HG02678 (cell line): ENCODE data around the gene RPL36A.

Experiments used
- ATAC-seq: cut with Tn5 transposase; IDR thresholded peaks from one replicate; pipeline ENCODE4 v1.9.1; 2021; ENCODE audit warnings: mild to moderate bottlenecking, moderate library complexity; ENCODE audit not compliant: unreplicated experiment

The RPL36A gene

DNA sequence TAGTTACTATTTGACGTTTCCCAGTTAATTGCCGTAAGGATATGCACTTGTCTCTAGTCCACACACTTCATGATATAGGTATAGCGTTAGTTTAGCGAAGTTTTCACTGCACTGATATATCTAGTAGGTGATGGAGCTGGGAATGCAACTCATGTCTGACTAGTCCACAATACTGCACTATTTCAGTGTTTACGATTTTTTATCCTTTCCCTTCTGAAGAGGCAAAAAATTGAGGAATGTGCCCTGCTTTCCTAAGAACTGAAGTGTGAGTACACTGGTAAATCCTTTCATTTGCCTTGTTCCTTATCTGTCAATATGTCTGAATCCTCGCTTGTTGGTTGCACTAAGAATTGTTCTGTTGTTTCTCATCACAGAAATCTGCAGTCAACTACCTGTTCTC, 1.0 kb downstream of the RPL36A start:
- ATAC-seq, result no peak

GRCh38 chrX:101393530-101394305, 2.9 kb downstream of the RPL36A start:
- ATAC-seq, result no peak

DNA sequence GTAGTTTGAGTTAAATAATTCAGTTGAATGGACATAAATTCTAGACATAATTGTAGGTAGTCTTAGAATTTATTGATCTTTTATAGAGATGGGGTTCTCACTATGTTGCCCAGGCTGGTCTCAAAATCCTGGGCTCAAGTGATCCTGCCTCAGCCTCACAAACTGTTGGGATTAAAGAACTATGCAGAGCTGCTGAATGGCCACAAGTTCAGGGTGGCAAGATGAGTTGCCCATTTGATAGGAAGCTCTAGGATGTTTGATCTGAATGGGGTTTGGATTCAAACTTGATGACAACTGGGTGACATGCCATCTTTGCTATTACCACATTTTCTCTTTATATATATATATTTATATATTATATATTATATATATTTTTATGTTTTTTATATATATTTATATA, 3.6 kb downstream of the RPL36A start:
- ATAC-seq, result no peak

DNA sequence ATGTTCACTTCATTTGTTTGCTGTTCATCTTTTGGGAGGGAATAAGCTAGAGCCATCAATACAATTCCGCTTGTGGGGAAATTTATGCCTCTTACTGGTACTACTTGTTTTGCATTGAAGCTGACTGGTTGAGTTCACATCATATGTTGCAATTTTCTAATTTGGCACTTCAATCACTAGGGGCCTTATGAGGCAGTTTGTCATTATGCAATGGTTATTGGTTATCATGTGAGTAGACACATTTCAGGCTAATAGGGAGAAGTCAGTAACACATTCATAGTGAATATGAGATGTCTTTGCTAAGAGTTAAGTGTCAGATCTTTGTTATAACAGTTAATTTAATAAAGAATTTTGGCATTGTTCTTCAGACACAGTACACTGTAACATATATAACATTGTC, 5.0 kb downstream of the RPL36A start:
- ATAC-seq, result no peak

- ATAC-seq, result no peak
These were observed 7.0 kb downstream of the RPL36A start for GRCh38 chrX:101397779-101398178.

- no peak for ATAC-seq
These were observed 7.9 kb downstream of the RPL36A start for GRCh38 chrX:101398694-101399093.

- ATAC-seq, result no peak
These were observed 9.0 kb downstream of the RPL36A start for GRCh38 chrX:101399825-101400224.

GRCh38 chrX:101407167-101407747, 16.4 kb downstream of the RPL36A start:
- no peak for ATAC-seq

DNA sequence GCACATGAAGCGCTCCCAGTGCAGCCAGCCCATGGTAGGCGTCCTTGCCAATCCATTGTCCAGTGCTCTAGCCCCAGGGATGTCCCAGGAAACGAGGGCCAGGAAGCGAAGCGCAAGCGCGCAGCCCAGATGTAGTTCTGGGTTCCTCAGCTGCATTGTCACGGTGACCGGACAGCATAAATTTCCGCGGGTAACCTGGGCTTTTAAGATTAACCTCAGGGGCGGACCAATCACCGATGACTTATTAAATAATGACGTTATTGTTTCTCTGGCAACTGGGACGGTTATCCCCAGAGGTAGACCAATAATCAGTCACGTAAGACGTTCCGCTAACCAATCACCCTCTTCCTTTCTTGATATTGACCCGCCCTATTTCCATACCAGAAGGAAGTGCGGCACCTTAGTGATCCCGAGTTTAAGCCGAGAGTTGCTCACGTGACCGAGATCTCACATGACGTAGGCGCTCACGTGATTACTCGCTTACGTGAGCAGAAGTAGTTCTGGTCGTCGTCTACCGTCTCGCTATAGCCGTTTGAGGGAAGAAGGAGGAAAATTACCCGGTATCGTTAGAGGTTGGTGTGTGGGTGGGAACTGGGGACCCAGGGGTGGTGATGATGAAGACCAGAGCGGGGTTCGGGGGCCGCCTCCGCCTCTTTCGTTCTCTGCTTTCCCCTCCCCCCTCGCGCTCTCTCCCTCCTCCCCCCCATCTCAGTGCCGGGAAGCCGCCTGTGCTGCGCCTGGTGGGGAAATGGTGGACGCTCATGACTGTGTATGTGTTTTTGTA, 17.1 kb downstream of the RPL36A start, which contains the start of the genes GLA and HNRNPH2:
Gene GLA (minus strand): TSS at position 178 of the 784 bp plus-strand sequence. CDS start 22 bp downstream, at position 156.
Gene HNRNPH2 (plus strand): TSS at position 475 of the 784 bp plus-strand sequence. CDS start 3,767 bp downstream, outside the sequence.
- ATAC-seq, result peak; percentile 94

DNA sequence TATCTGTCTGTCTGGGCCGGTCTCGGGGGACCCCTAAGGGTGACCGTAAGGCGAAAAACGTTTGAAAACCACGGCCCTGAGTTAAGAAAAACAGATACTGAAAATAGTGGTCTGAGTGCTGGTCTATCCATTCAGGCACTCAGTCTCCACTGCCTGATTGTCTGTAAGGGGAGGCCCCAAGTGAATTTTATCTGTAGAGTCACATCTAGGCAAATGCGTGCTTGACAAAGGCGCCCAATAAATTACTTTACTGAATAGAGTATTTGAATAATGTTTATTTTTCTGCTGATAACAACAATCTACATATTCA, 17.7 kb downstream of the RPL36A start:
- ATAC-seq, result peak; percentile 28

DNA sequence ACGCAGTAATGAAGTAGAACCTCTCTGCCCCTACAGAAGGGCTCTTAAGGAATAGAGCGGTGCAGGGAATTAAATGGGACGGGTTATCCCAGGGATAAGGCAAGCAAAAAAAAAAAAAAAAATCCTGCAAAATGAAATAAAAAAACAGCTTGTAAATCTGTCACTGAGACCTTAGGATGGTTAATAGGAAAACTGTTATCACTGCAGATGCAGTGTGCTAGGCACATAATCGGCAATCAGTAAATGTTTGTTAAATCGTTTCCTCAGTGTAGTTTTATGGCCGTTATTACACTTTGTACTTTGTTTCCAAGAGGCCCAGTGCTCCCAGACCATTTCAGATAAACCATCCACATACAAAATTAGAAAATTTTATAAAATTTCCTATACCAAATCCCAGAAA, 18.2 kb downstream of the RPL36A start:
- ATAC-seq, result no peak

- no peak for ATAC-seq
These were observed 19.6 kb downstream of the RPL36A start for GRCh38 chrX:101410461-101410860.

GRCh38 chrX:101411984-101412383, 21.2 kb downstream of the RPL36A start:
- ATAC-seq, result no peak

DNA sequence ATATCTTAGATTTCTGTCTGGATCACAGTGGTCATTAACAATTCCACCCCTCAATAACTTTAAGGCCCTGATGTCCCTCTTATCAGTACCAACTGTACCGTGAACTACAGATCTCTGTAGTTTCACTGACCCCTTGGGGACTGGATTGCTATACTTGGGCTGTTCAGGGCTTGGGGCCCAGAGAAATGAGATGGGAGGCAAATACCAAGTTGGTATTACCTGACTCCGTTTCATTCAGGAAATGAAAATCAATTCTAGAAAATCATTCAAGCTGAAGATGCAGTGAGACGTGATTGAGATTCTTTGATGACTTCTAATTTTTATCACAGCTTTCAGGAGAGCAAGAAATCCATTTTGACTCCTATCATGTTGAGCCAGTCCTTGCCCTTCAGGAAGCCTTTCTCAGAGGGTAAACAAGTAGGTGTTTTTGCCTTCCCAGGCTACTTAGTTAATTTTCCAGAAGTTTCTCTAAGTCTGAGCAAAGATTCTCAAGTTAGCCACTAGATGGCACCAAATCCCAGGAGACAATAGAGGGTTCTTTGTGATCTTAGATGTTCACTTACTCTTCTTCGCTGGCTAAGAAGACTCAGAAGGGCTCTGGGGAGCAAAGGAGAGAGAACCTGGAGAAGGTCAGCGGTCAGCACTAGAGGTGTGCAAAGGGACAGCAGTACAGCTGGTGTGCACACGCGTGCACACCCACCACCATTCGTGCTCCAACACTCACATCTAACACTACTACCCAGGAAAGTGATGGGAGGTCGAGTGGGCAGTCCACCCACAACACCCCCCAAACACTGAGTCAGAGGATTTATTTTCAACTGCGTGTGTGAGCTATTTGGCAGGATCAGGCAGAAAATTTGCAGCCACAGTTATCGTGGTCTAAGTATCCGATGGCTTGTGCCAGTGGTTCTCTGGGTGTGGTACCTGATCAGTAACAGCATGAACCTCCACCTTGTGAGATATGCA, 24.7 kb downstream of the RPL36A start:
- ATAC-seq, result peak; percentile 51

DNA sequence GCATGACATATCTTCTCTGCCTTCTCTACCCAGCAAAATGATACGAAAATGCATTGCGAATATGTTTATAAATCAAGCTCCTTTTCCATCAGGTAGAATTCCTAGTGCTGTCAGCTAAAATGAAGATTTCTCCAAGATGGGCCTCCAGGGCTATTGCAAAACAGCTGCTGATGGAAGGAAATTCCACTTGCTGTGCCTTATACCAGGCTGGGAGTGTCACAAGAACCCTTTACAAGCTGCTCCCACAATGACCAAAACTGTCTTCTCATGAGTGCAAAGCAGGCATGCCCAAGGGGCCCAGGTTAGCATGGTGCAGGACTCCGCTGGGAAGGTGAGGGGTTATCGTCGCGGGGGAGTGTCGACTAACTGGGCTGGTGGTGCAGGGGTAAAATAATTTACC, 25.9 kb downstream of the RPL36A start:
- ATAC-seq, result no peak

DNA sequence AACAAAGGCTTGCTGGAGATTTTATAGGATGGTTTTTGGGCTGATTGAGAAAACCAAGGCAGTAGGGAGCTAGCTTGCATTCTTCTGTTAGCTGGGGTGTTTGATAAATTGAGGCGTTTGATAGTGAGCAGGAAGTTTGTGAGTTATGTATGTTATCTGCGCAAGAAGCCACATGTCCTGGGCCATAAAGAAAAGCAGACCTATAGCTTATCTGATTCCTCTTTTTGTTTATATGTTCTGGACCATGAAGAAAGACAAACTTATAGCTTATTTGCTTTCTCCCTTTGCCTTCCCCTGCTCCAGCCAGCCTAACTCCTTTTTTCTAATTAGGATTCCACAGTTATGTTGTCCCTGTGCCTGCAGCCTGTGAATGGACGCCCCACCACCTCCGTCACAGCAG, 26.4 kb downstream of the RPL36A start:
- ATAC-seq, result no peak

DNA sequence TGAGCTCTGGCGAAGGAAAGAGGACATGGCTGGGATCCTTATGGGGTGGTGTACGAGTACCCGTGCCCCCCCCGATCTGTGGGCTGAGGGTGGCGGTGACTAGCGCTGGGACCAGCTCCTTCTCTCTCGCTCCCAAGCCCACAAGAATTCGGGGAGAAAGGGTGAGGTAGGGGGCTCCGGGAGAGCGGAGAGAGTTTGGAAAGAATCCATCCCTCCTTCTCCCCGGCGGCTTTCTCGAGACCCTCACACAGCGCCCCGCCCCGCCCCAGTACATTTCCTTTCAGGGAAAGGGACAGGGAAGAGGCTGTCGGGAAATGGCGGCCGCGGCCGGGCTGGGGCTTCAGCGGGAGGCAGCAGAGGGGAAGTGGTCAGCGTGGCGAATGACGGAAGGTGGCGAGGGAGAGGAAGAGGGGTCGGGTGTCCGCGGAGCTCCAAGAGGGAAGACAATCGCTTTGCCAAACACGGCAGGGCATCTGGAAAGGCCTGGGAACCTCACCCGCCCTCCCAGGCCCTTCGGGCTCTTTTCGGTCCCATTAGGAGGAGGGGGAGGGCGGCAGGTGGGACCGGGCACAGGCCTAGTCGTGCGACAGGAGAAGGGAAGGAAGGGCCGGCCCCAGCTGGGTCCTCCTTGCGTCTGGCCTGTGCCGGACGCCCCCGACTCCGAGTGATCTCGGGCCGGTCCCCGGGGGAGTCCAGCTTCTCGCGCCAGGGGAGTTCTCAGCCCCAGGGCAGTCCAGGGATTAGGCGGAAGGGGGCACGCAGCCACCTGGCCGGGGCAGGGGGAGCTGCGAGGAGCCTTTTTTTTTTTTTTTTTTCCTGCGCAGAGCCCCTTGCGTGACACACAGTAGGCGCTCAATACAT, 27.4 kb downstream of the RPL36A start:
- ATAC-seq, result peak; percentile 60

- ATAC-seq, result no peak
These were observed 28.7 kb downstream of the RPL36A start for GRCh38 chrX:101419489-101419888.

- no peak for ATAC-seq
These were observed 37.1 kb downstream of the RPL36A start for GRCh38 chrX:101427954-101428353.

DNA sequence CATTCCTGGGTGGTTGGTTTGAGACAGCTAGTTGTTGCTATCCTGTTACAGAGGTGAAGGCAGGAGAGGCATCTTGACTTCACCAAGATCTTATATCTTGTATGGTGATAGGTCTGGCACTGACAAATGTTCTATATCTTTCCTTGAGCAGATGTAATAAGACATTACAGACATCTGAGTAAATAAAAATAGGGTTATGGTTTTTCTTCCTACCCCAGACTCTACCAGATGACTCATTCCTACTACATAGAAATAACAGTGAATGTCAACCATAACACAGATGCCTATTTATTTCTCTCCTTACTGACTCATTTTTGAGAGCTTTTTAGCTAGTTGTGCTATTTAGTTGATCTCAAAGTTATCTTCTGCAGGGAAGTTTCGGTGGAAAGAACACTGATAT, 39.1 kb downstream of the RPL36A start:
- peak; percentile 40 for ATAC-seq
